SK-N-SH treated with all-trans-retinoic acid at 6 μM for 48 hours (cell line): ENCODE data around the gene CXCL3.

Source experiments
- BACH2 ChIP-seq: fragments of 250-450 bp; sonication (Bioruptor Pico); IDR thresholded peaks from 2 replicates; pipeline ENCODE4 v1.9.0; 2021; ENCODE audit warnings: mild to moderate bottlenecking, borderline replicate concordance
- RARB ChIP-seq: fragments of 250-450 bp; sonication (Bioruptor Pico); IDR thresholded peaks from 2 replicates; pipeline ENCODE4 v1.8.0; 2021; ENCODE audit warnings: mild to moderate bottlenecking, moderate library complexity
- TSHZ2 ChIP-seq: fragments of 250-450 bp; sonication (Bioruptor Pico); IDR thresholded peaks from 2 replicates; pipeline ENCODE4 v1.5.0; 2020; ENCODE audit warnings: mild to moderate bottlenecking, moderate library complexity

Gene CXCL3

GRCh38 chr4:73988061-73988460 lies 50.4 kb downstream of the CXCL3 start, which contains the start of gene PPBP (continued):
- TF ChIP-seq TSHZ2 (CRISPR knock-in tag) (no peak), RARB (CRISPR knock-in tag) (no peak), BACH2 (CRISPR knock-in tag) (no peak)
